HepG2 (cell line): ENCODE results near the gene SIGMAR1. TPM values are rescaled to one million over a fixed set of nuclear protein-coding genes. Genes with fewer than 3 reads are reported as not detected.
A peak's percentile ranks its signal among the peaks of the same experiment; 100 is the strongest.

Experiments
- ATF6 ChIP-seq: sonication (generic); formaldehyde crosslinking; conservative IDR thresholded peaks from 2 replicates; pipeline ENCODE4 v1.4.0; 2020; ENCODE audit warnings: missing genetic modification reagents
- ATF7-NPFF ChIP-seq: sonication (generic); formaldehyde crosslinking; IDR thresholded peaks from 2 replicates; pipeline ENCODE4 v1.8.1; 2023; ENCODE audit warnings: mild to moderate bottlenecking, low read depth, missing genetic modification reagents, moderate library complexity
- HIC2 ChIP-seq: sonication (generic); formaldehyde crosslinking; IDR thresholded peaks from 2 replicates; pipeline ENCODE4 v1.9.0; 2022; ENCODE audit warnings: low read depth, missing genetic modification reagents
- IKZF4 ChIP-seq: sonication (generic); formaldehyde crosslinking; IDR thresholded peaks from 2 replicates; pipeline ENCODE4 v1.5.1; 2020; ENCODE audit warnings: borderline replicate concordance, mild to moderate bottlenecking, low read depth, missing genetic modification reagents; ENCODE audit errors: not compliant biosample characterization
- MIER3 ChIP-seq: IDR thresholded peaks from 2 replicates; pipeline ENCODE4 v1.6.1; 2016; ENCODE audit warnings: missing compliant biosample characterization, borderline replicate concordance
- PAWR ChIP-seq: sonication (generic); formaldehyde crosslinking; IDR thresholded peaks from 2 replicates; pipeline ENCODE4 v1.4.0; 2020; ENCODE audit warnings: missing genetic modification reagents, mild to moderate bottlenecking, borderline replicate concordance
- ZBTB39 ChIP-seq: sonication (generic); formaldehyde crosslinking; IDR thresholded peaks from 2 replicates; pipeline ENCODE4 v1.5.0; 2020; ENCODE audit warnings: missing genetic modification reagents
- ZNF230 ChIP-seq: sonication (generic); formaldehyde crosslinking; IDR thresholded peaks from 2 replicates; pipeline ENCODE4 v1.4.0; 2020; ENCODE audit warnings: mild to moderate bottlenecking, missing genetic modification reagents
- ZNF552 ChIP-seq: sonication (generic); formaldehyde crosslinking; IDR thresholded peaks from 2 replicates; pipeline ENCODE4 v1.9.0; 2022; ENCODE audit warnings: missing genetic modification reagents, mild to moderate bottlenecking, borderline replicate concordance
- ZNF879 ChIP-seq: sonication (generic); formaldehyde crosslinking; IDR thresholded peaks from 2 replicates; pipeline ENCODE4 v1.8.1; 2023; ENCODE audit warnings: missing genetic modification reagents
- polyA plus RNA-seq, 8 experiments: library from polyadenylated mRNA; depleted of rRNA in 3 of 8; stranded (reverse) in 7 of 8; unstranded in 1 of 8; fragments of >200 nt; fragmentation: Illumina TruSeq in 4 of 8; extraction: Trizol in 4 of 8; gene quantifications; 2 replicates each; pipeline versions ENCODE4 v1.2.1 to v1.2.3, GENCODE V29; 2011 to 2016; ENCODE audit warnings: low read depth in 4 of 8, missing spikeins in 1 of 8, mixed read lengths in 1 of 8; ENCODE audit not compliant: insufficient read depth in 1 of 8
- total RNA-seq, 5 experiments: library from RNA; depleted of rRNA; stranded (reverse); fragments of >200 nt; fragmentation: Illumina TruSeq; extraction: Trizol; gene quantifications; 2 replicates each; pipeline ENCODE4 v1.2.3, GENCODE V29; 2016; ENCODE audit warnings: low read depth in 1 of 5
- TF ChIP-seq, protein P1 (sequence below), 2 experiments: sonication (generic) in 1 of 2; formaldehyde crosslinking in 1 of 2; IDR thresholded peaks; 2 replicates each; pipeline versions ENCODE4 v1.4.0 to v1.6.1; 2016 to 2020; ENCODE audit warnings: borderline replicate concordance in 1 of 2, low read depth in 1 of 2, mild to moderate bottlenecking in 1 of 2, missing genetic modification reagents in 1 of 2
- TF ChIP-seq, protein P2 (sequence below): sonication (generic); formaldehyde crosslinking; IDR thresholded peaks from 2 replicates; pipeline ENCODE4 v1.4.0; 2020; ENCODE audit warnings: missing genetic modification reagents, mild to moderate bottlenecking, borderline replicate concordance

SIGMAR1 gene
- total and polyA plus RNA-seq, 2 of the 13 experiments (the other 11 are each of a cell fraction or from before 2014, with no cell fraction given): 38.9 to 60.8 TPM

- TF ChIP-seq, protein P1, sequence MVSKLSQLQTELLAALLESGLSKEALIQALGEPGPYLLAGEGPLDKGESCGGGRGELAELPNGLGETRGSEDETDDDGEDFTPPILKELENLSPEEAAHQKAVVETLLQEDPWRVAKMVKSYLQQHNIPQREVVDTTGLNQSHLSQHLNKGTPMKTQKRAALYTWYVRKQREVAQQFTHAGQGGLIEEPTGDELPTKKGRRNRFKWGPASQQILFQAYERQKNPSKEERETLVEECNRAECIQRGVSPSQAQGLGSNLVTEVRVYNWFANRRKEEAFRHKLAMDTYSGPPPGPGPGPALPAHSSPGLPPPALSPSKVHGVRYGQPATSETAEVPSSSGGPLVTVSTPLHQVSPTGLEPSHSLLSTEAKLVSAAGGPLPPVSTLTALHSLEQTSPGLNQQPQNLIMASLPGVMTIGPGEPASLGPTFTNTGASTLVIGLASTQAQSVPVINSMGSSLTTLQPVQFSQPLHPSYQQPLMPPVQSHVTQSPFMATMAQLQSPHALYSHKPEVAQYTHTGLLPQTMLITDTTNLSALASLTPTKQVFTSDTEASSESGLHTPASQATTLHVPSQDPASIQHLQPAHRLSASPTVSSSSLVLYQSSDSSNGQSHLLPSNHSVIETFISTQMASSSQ (IDR thresholded peaks at IDR 0.05; ENCODE audit: low read depth): no peak
- TF ChIP-seq, protein P1 (CRISPR knock-in tag; IDR thresholded peaks at IDR 0.05; ENCODE audit: borderline replicate concordance): no peak
- TF ChIP-seq ZNF230: no peak
- TF ChIP-seq, protein P2, sequence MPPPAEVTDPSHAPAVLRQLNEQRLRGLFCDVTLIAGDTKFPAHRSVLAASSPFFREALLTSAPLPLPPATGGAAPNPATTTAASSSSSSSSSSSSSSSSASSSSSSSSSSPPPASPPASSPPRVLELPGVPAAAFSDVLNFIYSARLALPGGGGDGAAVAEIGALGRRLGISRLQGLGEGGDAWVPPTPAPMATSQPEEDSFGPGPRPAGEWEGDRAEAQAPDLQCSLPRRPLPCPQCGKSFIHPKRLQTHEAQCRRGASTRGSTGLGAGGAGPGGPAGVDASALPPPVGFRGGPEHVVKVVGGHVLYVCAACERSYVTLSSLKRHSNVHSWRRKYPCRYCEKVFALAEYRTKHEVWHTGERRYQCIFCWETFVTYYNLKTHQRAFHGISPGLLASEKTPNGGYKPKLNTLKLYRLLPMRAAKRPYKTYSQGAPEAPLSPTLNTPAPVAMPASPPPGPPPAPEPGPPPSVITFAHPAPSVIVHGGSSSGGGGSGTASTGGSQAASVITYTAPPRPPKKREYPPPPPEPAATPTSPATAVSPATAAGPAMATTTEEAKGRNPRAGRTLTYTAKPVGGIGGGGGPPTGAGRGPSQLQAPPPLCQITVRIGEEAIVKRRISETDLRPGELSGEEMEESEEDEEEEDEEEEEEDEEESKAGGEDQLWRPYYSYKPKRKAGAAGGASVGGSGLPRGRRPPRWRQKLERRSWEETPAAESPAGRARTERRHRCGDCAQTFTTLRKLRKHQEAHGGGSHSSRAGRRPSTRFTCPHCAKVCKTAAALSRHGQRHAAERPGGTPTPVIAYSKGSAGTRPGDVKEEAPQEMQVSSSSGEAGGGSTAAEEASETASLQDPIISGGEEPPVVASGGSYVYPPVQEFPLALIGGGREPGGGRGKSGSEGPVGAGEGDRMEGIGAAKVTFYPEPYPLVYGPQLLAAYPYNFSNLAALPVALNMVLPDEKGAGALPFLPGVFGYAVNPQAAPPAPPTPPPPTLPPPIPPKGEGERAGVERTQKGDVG (CRISPR knock-in tag): no peak
- TF ChIP-seq HIC2 (CRISPR knock-in tag): no peak
- no peak for TF ChIP-seq ZNF879
- no peak for TF ChIP-seq PAWR (CRISPR knock-in tag)
- peak; percentile 52; the same call in 1 of the 2 replicates for TF ChIP-seq MIER3
- TF ChIP-seq ZNF552 (CRISPR knock-in tag): no peak
- no peak for TF ChIP-seq ZBTB39 (CRISPR knock-in tag)
- TF ChIP-seq ATF6: no peak
- no peak for TF ChIP-seq IKZF4 (CRISPR knock-in tag)
- no peak; the same call in 1 of the 2 replicates for TF ChIP-seq ATF7-NPFF
Measured at GRCh38 chr9:34620061-34620994, 17.3 kb downstream of the SIGMAR1 start, which contains the start of gene DCTN3 (continued).
